ENCODE measurements around the gene HMGCS1.

GRCh38 chr5:43274435-43275114, 38.6 kb downstream of the HMGCS1 start:
- TF ChIP-seq POLR2AphosphoS5 (IDR thresholded peaks at IDR 0.05) = no peak
- TF ChIP-seq CTCF (IDR thresholded peaks at IDR 0.05) = no peak
- no peak for TF ChIP-seq POLR2A (IDR thresholded peaks at IDR 0.05; ENCODE audit: low read depth)
